Pons (tissue), 1 donor: Measurements from ENCODE around the gene ITGB2.
A peak's percentile ranks its signal among the peaks of the same experiment; 100 is the strongest.
"Not testable (repeated sequence)": the region's sequence is repeated elsewhere in the genome, so short reads cannot be mapped to it uniquely, and the experiment has no call there.

Source experiments
- DNase-seq: peaks from one replicate; pipeline ENCODE4 v3.0.0-alpha.2; 2016; ENCODE audit warnings: low spot score

The ITGB2 gene

GRCh38 chr21:44926331-44927101 lies 5.8 kb upstream of the ITGB2 start:
- DNase-seq: no peak

GRCh38 chr21:44925378-44925755 lies 4.7 kb upstream of the ITGB2 start:
- DNase-seq: no peak

GRCh38 chr21:44924606-44925377 lies 4.1 kb upstream of the ITGB2 start:
- peak; percentile 56 for DNase-seq

GRCh38 chr21:44923480-44924084 lies 2.9 kb upstream of the ITGB2 start:
- DNase-seq: no peak

GRCh38 chr21:44921928-44922327 lies 1.2 kb upstream of the ITGB2 start:
- no peak for DNase-seq

GRCh38 chr21:44919913-44920693 lies 596 bp downstream of the ITGB2 start:
- DNase-seq: no peak

- no peak for DNase-seq
Observed at GRCh38 chr21:44919111-44919912, 1.4 kb downstream of the ITGB2 start.

GRCh38 chr21:44918581-44919033 lies 2.1 kb downstream of the ITGB2 start:
- no peak for DNase-seq

GRCh38 chr21:44918107-44918470 lies 2.6 kb downstream of the ITGB2 start:
- DNase-seq: no peak

- DNase-seq: no peak
Observed at GRCh38 chr21:44917446-44918106, 3.1 kb downstream of the ITGB2 start.

- DNase-seq: no peak
Observed at GRCh38 chr21:44916965-44917364, 3.7 kb downstream of the ITGB2 start.

GRCh38 chr21:44914176-44914874 lies 6.4 kb downstream of the ITGB2 start:
- no peak for DNase-seq

GRCh38 chr21:44913425-44914175 lies 7.1 kb downstream of the ITGB2 start:
- no peak for DNase-seq

- not testable (repeated sequence) for DNase-seq
Observed at GRCh38 chr21:44912506-44913412, 7.9 kb downstream of the ITGB2 start.

GRCh38 chr21:44912158-44912473 lies 8.6 kb downstream of the ITGB2 start:
- DNase-seq: no peak

GRCh38 chr21:44911384-44912157 lies 9.1 kb downstream of the ITGB2 start:
- peak; percentile 72 for DNase-seq

GRCh38 chr21:44911068-44911383 lies 9.7 kb downstream of the ITGB2 start:
- DNase-seq: no peak
